GM21717 (cell line): ENCODE data around the gene PFDN1.

Experiments used
- ATAC-seq: cut with Tn5 transposase; IDR thresholded peaks from one replicate; pipeline ENCODE4 v1.9.1; 2021; ENCODE audit warnings: mild to moderate bottlenecking, moderate library complexity; ENCODE audit not compliant: unreplicated experiment

Gene PFDN1

DNA sequence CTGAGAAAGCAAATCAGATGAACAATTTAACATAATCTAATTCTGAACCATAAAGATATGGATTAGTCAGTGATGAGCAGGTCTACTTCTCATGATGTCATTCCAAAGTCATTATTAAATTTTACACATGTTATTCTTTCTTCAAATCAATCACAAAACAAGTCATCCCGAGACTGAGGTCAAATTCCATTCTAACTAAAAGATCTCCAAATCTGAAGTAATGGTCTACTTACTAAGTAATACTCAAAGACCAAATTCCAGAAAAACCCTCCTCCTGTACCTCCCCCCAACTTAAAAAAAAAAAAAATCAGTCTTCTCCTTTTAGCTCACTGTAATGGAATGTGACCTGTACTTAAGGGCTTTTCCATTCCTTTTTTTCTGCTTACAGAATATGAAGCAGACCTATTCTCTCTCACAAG is 4.7 kb downstream of the PFDN1 start:
- ATAC-seq = no peak

DNA sequence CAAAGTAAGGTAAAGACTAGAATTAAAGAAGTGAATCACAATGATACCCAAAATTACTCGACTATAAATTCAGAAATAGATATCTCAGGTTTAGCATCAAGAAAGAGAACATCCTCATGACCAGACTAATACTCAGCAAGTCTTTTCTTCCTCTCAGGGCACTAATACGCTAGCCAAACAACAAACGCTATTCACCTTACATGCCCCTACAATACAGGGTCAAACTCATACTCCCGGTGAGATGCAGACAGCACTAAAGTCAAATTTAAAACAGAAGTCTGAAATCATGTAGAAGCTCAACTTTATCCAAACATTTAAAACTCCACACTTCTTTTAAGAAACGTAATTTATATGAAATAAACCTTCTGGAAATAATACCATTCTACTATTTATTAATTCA is 5.6 kb downstream of the PFDN1 start:
- ATAC-seq = no peak

DNA sequence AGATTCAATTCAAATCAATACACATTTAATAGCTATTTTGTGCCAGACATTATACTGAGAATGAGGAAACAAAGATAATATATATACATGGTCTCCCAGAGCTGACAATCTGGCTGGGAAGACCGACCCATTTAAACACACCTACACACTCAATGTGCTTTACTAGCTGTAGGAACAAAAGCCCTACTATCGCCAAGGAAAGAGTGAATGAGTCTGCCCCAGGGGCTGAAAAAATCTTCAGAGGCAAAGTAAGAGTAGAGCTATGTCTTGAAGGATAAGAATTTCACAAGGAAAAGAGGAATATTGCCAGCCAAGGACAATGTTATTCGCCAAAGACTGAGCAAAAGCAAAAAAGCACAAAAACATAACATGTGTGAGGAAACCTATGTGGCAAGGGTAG is 6.6 kb downstream of the PFDN1 start:
- no peak for ATAC-seq

DNA sequence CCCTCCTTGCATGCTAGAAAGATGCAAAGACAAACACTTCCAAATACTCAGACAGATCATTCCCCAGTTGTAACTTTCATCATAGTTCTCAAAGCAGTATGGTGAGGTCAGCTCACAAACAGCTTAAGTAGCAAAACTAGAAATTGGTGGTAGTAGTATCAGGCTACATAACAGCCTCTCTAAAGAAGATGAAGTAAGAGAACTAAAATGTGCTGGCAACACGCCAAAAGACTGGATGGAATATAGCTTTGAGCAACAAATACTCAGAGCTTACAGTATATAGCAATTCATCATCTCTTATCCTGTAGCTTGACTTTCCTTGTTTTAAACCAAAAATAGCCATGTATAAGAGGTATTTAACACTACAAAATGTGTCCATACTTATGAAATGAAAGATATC is 7.5 kb downstream of the PFDN1 start:
- no peak for ATAC-seq

DNA sequence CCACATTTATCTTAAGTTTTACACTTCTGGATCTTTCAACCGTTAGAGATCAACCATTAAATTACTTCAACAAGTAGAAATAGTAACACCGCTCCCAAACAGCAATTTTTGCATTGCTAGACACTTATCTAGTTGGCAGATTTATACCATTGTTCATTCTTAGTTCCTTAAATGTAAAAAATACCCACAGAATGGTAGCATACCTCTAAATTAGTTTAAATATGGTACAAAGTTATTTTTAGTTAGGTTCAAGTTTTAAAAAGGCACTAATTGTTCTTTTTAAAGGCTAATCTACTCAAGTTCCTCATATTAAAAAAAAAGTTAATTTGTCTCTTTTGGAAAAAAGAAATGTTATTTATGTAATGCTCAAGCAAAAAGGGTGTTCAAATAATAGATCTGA is 8.1 kb downstream of the PFDN1 start:
- no peak for ATAC-seq

DNA sequence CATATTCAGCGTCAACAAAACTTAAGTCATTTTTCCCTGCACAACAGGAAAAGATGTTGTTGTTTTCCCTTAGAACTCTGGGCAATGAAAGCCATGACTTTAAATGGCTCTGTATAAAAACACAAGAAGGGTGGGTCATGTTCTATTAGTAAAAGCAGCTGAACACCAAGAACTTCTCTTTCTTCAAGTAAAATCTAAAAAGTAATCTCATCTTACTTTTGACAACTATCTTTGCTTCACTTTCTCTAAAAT is 9.1 kb downstream of the PFDN1 start:
- ATAC-seq = no peak

DNA sequence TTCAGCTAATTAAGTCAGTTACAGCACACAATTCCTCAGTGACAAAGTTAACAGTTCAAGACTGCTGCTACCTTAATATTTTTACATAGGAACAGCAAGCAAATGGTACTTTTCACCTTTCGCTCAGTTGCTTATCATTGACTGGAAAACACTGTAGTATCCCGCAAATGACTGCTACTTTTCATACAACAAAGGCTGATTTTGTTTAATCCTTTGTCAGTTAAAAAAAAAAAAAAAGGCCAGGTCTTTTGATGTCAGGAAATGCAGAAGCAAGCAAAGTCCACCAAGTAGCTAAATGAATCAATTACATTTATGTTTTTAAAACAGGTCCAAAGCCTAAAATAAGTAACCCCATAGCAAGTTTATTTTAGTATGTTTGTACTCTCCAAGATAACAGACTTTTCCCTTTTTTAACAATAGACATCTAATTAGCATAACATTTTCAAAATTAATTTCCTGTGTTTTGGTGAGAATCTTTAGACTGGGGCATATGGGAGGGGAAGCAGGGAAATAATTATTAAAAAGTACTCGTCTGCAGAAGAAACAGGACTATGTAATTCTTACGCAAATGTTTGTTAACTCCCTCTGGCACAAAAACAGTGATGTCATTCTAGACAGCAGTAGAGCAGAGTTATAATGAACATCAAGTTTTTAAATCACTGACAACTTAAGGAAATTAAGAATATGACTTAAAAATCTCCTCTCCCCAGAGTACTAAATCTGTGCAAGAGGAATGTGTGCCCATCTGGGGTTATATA is 9.6 kb downstream of the PFDN1 start:
- no peak for ATAC-seq

DNA sequence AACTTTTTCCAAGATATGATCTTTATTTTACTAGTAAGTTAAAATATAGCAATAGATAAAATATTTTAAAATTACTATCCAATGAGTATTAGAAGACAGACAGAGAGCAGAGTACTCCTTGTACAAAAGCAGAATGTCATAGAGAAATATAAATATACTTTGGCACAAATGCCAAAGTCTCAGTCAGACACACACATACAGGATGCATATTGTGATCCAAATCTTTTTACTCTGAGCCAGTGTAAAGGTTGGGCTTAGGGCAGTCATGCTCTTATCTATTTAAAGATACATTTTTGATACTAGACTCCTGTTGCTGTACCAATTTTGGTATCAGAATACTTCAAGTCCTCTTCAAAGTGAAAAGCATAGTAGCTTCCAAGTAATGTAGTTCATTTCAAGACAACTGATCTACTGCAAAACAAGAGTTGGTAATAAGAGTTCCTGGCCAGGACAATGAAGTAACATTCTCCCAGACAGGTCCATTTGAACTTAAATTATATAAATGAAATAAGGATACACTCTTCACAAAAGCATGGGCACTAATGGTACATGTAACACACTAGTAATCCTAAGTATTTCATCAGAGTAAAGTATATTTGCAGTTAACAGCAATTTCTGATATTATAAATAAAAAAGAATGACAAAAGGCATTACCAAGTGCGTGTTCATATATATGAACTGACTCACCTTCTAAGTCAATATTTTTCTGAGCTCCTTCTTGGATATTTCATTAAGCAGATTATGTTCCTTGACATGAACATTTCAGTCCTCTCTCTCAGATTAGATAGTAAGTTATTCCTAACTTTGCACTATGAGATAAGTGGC is 10.5 kb downstream of the PFDN1 start:
- no peak for ATAC-seq

DNA sequence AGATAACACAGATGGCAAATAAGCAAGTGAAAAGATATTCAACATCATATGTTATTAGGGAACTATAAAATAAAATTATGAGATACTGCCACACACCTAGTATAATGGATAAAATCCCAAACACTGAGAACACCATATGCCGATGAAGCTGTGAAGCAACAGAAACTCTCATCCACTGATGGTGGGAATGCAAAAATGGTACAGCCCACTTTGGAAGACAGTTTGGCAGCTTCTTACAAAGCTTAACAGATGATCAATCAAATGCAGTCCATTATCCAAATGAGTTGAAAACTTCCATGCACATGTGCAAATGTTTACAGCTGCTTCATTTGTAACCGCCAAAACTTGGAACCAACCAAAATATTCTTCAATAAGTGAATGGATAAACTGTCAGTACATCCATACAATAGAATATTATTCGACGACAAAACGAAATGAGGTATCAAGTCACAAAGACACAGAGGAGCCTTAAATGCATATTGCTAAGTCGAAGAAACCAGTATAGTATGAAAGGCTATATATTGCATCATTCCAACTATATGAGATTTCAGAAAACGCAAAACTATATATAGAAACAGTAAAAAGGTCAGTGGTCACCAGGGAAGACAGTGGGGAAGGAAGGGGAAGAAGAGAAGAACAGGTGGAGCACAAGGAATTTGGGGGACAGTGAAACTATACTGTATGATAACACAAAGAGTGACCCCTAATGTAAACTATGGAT is 14.9 kb downstream of the PFDN1 start:
- ATAC-seq = no peak

DNA sequence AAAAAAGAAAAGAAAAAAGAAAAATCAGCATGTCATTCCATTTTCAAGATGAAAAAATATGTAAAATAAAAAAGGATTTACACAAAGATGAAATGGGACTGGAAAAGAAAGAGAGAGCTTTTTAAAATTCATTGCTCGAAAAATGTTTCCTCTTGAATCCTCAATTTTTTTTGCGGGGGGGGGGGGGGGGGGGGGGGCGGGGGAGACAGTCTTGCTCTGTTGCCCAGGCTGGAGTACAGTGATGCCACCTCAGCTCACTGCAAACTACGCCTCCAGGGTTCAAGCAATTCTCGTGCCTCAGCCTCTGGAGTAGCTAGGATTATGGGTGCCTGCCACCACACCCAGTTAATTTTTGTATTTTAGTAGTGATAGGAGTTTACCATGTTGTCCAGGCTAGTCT is 16.5 kb downstream of the PFDN1 start:
- ATAC-seq = no peak

DNA sequence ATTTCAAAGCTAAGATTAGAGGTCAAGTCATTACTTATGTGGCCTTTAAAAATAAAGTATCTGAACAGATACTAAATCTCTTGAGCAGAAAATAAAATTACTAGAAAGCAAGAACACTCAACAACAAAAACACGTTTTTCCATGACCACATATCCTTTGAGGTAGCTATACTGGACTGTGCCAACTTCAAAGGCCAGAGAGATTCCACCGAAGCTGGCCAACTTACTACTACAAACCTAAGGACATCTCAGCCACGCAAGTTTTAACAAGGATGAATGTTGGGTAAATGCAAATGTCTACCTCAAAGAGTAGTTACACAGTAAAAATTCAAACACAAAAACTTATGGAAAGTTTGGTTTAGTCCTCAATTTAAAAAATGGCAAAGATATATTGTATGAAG is 18.9 kb downstream of the PFDN1 start:
- ATAC-seq = no peak

DNA sequence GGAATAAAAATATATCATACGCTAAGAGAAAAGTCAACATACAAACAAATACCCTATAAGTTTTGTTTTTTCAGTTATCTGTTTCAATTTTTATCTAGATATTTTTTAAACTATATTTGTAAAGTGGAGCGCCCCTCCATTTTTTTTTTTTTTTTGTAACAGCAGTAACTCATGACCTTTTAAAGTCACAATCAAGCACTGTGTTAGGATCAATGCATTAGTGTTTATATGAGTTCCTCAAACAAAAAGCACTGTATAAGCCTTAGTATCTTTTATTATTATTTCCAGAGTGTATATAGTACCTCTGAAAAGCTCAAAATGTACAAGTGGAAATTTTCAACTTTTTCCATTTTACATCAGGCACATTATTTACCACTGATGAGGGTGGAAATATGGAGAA is 20.6 kb downstream of the PFDN1 start:
- ATAC-seq = no peak

DNA sequence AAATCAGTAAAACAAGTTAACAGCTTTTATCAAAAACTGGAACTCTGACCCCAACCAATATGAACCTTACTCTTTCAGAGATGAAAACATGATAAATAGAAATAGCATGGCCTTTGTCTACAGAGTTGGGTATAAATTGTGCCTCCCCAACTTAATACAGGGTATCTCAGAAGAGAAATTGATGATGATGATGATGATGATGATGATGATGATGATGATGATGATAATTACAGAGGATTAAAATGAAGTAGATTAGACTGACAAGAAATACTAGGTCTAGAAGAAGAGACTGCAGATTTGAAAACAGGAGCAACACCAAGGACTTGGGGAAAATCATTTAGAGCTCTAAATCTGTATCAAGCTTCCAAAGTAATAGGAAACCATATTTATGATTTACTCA is 27.1 kb downstream of the PFDN1 start:
- ATAC-seq = no peak

DNA sequence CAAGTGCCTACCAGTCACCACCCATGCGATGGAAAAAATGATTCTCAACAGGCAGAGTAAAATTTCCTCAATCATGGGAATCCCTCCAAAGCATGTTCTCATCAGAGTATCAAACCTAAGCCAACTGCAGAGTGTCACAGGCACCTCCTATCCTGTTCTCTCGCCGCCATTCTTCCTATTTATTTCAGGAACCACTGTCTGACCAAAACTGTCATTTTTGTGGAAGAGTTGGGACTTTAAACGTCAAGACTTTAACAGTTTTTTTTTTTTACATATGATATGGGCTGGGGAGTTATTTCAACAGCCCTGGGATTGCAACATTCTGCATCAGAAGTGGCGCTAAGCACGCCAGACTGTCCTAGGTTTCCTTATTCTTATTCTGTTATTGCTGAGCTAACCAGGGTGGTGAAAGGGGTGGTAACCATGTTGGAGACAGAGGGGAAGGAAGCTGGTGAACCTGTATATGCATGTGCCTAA is 29.5 kb downstream of the PFDN1 start:
- no peak for ATAC-seq

DNA sequence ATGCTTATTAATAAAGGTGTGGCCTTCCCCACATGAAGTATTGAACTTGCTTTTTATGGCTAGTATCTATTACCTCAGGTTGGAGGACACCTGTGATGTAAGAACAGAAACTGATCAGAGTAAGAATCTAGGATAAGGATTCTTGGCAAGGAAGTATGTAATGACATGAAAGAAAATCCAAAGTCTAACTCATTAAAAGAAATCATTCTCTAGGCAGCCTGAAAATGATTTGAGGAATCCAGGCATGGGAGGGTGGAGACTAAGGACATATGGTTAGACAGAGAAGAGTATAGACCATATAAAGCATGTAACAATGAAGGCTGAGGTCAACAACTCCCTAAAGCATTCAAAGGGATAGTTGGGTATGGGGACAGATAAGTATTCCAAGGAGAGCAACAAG is 32.9 kb downstream of the PFDN1 start:
- no peak for ATAC-seq

DNA sequence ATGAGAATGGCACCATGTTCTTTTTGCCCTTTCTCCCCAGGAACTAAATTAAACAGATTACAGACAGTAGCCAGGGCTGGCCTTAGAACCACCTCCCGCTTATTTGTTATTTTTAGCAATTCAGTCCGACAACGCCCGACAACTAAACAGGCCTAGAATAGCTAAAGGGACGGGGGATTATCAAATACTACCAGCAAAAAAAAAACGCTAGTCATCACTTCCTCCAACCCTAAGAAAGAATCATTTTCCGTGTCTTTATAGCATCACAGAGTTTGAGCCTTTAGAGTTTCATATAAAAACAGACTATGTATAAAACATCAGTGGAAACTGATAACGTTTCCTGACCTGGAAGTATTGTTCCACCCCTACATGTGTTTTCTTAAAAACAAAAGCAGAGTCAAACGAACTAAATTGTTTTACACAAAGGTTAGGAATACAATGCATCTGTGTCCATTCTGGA is 35.3 kb downstream of the PFDN1 start:
- no peak for ATAC-seq

DNA sequence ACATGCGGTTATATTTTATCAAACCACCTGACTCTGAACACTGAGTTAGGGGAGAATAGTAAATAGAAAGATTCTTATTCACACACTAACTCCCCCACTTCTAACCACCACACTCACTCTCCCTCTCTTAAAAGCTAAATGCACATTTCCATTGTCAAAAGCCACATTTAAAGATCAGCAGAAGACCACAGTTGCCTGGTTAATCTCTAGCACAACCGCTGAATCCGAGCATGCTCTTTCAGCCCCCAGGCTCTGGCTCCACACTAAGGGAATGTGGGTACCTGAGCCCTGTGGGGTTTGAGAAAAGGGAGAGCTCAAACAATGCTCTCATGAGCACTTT is 35.7 kb downstream of the PFDN1 start:
- ATAC-seq = no peak

DNA sequence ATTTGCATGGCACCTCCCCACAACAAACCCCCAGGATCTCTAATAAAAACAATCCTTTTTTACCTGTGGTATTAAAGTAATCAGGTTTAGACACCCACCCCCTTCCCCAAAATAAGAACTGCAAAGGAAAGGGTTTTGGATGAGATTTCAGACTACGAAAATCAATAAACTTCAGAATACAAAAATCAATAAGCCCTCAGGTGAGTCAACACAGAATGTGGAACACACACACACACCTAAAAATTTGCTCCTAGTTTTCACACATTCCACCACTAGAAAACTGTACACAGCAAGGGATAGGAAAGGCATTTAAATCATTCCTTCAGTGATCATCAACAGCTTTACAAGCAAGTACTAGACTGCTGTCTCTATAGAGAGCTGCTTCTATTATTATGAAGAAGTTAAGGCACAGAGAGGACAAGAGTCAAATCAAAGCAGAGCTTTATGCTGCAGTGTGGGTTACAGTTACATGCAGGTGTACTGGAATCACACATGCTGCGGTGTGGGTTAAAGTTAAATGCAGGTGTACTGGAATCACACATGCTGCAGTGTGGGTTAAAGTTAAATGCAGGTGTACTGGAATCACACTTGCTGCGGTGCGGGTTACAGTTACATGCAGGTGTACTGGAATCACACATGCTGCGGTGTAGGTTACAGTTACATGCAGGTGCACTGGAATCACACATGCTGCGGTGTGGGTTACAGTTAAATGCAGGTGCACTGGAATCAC is 36.3 kb downstream of the PFDN1 start:
- ATAC-seq = no peak

DNA sequence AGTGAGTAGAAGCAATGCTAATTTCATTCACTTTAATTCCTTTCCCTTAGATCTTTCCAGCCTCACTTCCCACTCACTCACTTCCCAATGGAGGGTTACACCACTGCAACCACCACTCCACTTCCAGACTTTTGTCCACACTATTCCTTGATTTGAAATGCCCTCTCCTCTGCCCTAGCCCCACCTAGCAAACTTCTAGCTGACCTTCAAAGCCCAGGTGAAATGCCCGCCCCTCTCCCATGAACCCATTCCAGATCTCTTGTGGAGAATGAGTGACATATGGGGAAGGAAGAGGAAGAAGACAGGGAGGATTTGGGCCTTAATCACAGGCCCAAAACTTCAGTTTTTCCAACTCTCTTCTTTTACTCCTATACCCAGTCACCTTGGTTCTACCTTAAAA is 37.1 kb downstream of the PFDN1 start:
- no peak for ATAC-seq

DNA sequence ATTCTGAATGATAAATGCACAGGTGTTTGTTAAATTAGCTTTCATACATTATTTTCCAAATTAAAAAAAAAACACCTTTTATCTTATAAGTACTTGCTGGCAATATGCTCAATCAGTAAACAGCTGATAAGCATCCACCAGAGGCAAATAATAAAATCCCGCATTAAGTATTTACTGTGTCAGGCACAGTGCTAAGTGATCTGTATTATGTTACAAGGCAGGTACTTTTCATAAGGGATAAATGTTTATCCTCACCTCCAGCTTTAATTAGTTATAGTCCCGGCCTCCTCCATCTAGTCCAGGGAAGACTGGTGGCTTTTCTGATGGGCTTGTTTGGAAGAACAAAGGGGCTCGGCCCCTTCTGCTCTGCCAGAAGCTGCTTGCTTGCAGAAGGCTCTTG is 40.1 kb downstream of the PFDN1 start:
- no peak for ATAC-seq

DNA sequence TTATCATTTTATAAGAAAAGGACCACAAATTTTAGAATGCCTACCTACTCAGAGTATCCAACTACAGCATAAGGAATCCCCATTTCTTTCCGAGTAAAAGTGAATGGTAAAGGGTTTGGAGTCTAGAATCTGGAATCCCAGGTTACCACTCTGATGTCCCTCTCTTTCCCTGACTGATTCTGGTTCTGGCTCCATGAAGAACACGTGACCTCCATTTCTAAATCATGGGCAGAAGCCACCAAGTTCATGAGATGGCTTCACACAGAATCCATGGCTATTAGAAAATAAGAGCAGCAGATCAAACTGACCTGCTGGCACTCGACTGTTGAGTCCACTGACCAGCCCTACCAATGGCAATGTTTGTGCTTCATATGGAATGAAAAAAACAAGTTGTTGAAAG is 40.7 kb downstream of the PFDN1 start:
- ATAC-seq = no peak
